OCI-LY7 (cell line): ENCODE results near the gene IRS1. TPM values are rescaled to one million over a fixed set of nuclear protein-coding genes. Genes with fewer than 3 reads are reported as not detected.

Experiments
- BruUV-seq: library from RNA; stranded (reverse); fragments of 400-500 nt; replicated peaks from 2 replicates; lab custom pipeline; 2021; lab: Mats Ljungman, UMichigan
- CTCF ChIA-PET: fragments of 300-600 bp; sonication (Branson Sonifier 250); formaldehyde crosslinking; loops from one replicate; lab custom pipeline; 2022; ENCODE audit warnings: antibody characterized with exemption; ENCODE audit not compliant: unreplicated experiment; lab: Charles Lee
- POLR2A ChIA-PET: fragments of 300-600 bp; sonication (Branson Sonifier 250); formaldehyde crosslinking; loops from one replicate; lab custom pipeline; 2022; ENCODE audit warnings: antibody characterized with exemption; lab: Charles Lee
- DNase-seq: peaks from one replicate; pipeline ENCODE4 v3.0.0-alpha.2; 2015; ENCODE audit warnings: low spot score
- H2AFZ ChIP-seq: fragments of 200-600 bp; sonication (generic), shearing (Covaris generic); 2 replicates; pipeline ENCODE4 v1.6.1; 2014; ENCODE audit warnings: mild to moderate bottlenecking, antibody characterized with exemption, low read length, moderate library complexity
- H3K27ac ChIP-seq: fragments of 200-600 bp; sonication (generic); 2 replicates; pipeline ENCODE4 v1.5.1; 2014; ENCODE audit warnings: mixed run types, low read depth, mild to moderate bottlenecking, moderate library complexity, low read length, inconsistent platforms; ENCODE audit not compliant: poor library complexity, severe bottlenecking
- H3K36me3 ChIP-seq: fragments of 200-600 bp; sonication (generic); 2 replicates; pipeline ENCODE4 v1.6.1; 2014; ENCODE audit warnings: mild to moderate bottlenecking, antibody characterized with exemption, low read length, moderate library complexity, mixed read lengths; ENCODE audit not compliant: insufficient read depth
- H3K4me1 ChIP-seq: fragments of 200-600 bp; sonication (generic); 2 replicates; pipeline ENCODE4 v1.5.1; 2014; ENCODE audit warnings: mild to moderate bottlenecking, low read length; ENCODE audit not compliant: insufficient read depth, poor library complexity, severe bottlenecking
- H3K4me2 ChIP-seq: fragments of 200-600 bp; sonication (generic); 2 replicates; pipeline ENCODE4 v1.6.1; 2014; ENCODE audit warnings: mild to moderate bottlenecking, low read length
- H3K4me3 ChIP-seq: fragments of 200-600 bp; sonication (generic); 2 replicates; pipeline ENCODE4 v1.5.1; 2014; ENCODE audit warnings: mild to moderate bottlenecking, low read depth, low read length; ENCODE audit not compliant: poor library complexity, severe bottlenecking
- H3K79me2 ChIP-seq: fragments of 200-600 bp; sonication (generic); 2 replicates; pipeline ENCODE4 v1.6.1; 2016; ENCODE audit warnings: low read depth, mild to moderate bottlenecking, low read length, moderate library complexity, mixed read lengths; ENCODE audit not compliant: insufficient read depth
- H3K9me2 ChIP-seq: fragments of 200-600 bp; sonication (generic); 2 replicates; pipeline ENCODE4 v1.6.1; 2016; ENCODE audit warnings: mild to moderate bottlenecking, low read length, mixed read lengths; ENCODE audit not compliant: insufficient read depth
- H3K9me3 ChIP-seq: fragments of 200-600 bp; sonication (generic); 2 replicates; pipeline ENCODE4 v1.6.1; 2014; ENCODE audit warnings: mild to moderate bottlenecking, mixed run types, low read length, mixed read lengths
- H4K20me1 ChIP-seq: fragments of 200-600 bp; sonication (generic); 2 replicates; pipeline ENCODE4 v1.6.1; 2014; ENCODE audit warnings: mild to moderate bottlenecking, antibody characterized with exemption, low read length, moderate library complexity, mixed read lengths; ENCODE audit not compliant: insufficient read depth
- EZH2phosphoT487 ChIP-seq: fragments of 200-600 bp; sonication (generic); IDR thresholded peaks from 2 replicates; pipeline ENCODE4 v1.6.1; 2018; ENCODE audit warnings: low read depth, borderline replicate concordance, mild to moderate bottlenecking, mixed run types, antibody characterized with exemption, low read length, moderate library complexity, mixed read lengths
- intact Hi-C: fragments of 100-400 bp; cut with micrococcal nuclease; formaldehyde crosslinking; loops from one replicate; pipeline ENCODE4 v1.10.0; 2022; ENCODE audit not compliant: unreplicated experiment
- total RNA-seq, 2 experiments: library from RNA; depleted of rRNA in 1 of 2; stranded (reverse); fragments of >200 nt in 1 of 2; shearing (Covaris generic) in 1 of 2; gene quantifications; 2 replicates each; pipeline ENCODE4 v1.2.3, GENCODE V29; 2014 to 2022
- TF ChIP-seq, protein P1 (sequence below): fragments of 200-600 bp; sonication (generic); conservative IDR thresholded peaks from 2 replicates; pipeline ENCODE4 v1.5.1; 2014; ENCODE audit warnings: mild to moderate bottlenecking, antibody characterized with exemption, low read length, moderate library complexity, mixed read lengths

IRS1 gene
- total RNA-seq, 2 experiments from 2014 or later, result 18.1 to 23.5 TPM

DNA sequence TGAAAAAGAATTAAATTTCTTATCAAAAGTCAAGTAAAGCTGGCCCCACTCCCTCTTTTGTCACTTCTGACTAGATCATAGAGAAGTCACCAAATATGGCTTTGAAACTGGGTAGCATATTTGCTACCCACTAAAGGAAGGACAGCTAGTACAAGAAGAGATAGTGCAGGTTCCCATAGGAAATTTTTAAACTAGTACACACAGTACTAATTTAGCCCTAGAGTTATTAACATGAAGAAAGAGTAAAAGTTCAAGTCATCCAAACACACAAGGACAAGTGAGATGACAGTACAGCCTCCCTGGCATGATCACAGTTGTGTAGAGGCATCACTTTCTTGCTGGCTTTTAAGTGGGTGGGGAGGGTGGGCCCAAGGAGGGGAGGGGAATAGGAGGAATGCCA lies 100.9 kb downstream of the IRS1 start:
- ChIA-PET CTCF (no interaction called here), POLR2A (interaction anchor here (0.6 kb wide), 1 partner anchor 1647 kb away, joined by 3 read pairs; no protein-coding TSS in a partner anchor)
- Histone ChIP-seq H3K27ac (no peak overlapping the region), H3K4me2 (no peak overlapping the region), H3K4me3 (no peak overlapping the region), H3K79me2 (no peaks in the 10 kb centered on the region), H3K36me3 (no peaks in the 10 kb centered on the region), H3K9me3 (no peaks in the 10 kb centered on the region), H4K20me1 (no peaks in the 10 kb centered on the region), H3K4me1 (no peaks in the 10 kb centered on the region), H2AFZ (no peak overlapping the region), H3K9me2 (no peaks in the 10 kb centered on the region)
- DNase-seq, result no peak
- intact Hi-C loops, result no loop called here
- no TSS peak for BruUV-seq
- TF ChIP-seq EZH2phosphoT487, result no peak
- TF ChIP-seq, protein P1, sequence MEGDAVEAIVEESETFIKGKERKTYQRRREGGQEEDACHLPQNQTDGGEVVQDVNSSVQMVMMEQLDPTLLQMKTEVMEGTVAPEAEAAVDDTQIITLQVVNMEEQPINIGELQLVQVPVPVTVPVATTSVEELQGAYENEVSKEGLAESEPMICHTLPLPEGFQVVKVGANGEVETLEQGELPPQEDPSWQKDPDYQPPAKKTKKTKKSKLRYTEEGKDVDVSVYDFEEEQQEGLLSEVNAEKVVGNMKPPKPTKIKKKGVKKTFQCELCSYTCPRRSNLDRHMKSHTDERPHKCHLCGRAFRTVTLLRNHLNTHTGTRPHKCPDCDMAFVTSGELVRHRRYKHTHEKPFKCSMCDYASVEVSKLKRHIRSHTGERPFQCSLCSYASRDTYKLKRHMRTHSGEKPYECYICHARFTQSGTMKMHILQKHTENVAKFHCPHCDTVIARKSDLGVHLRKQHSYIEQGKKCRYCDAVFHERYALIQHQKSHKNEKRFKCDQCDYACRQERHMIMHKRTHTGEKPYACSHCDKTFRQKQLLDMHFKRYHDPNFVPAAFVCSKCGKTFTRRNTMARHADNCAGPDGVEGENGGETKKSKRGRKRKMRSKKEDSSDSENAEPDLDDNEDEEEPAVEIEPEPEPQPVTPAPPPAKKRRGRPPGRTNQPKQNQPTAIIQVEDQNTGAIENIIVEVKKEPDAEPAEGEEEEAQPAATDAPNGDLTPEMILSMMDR, result no peak

DNA sequence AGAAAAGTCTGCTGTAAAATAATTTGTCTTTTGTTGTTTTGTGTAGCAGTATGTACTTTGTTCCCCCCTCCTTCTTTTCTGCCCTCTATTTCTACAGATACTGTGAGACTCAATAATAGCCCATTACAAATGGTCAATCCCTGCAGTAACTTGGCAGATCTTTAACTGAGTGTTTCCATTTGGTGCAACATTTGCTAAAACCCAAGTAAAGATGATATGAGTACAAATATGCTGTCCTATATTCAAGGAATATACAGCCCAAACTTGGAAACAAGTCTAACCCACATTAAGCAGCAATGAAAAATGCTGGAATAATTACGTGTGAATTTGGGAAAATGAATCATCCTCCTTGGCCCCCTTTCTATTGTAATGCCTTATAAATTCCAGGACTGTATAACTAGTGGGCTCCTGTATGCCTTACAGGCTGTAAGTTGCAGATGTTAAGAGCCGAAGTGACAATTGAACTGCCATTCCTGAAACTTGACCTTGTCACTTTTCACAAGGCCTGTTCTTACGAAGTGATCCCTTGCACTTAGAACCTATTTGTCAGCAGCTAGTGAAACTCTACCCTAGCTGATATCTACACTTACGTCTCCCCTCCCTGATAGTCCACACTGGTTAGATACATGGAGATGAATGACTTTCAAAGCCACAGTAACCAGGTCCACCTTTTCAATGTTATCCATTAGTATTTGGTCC lies 104.9 kb downstream of the IRS1 start:
- Histone ChIP-seq H3K79me2 (no peaks in the 10 kb centered on the region), H3K4me2 (no peak overlapping the region), H3K27ac (no peak overlapping the region), H4K20me1 (no peaks in the 10 kb centered on the region), H3K9me2 (no peaks in the 10 kb centered on the region), H2AFZ (no peak overlapping the region), H3K36me3 (no peaks in the 10 kb centered on the region), H3K4me3 (no peak overlapping the region), H3K9me3 (no peaks in the 10 kb centered on the region), H3K4me1 (no peaks in the 10 kb centered on the region)
- intact Hi-C loops, result loop anchor here (5.0 kb wide), 1 partner anchor 103 kb away; the partner anchor contains the start of gene IRS1
- no TSS peak for BruUV-seq
- ChIA-PET POLR2A (interaction anchor here (0.6 to 1.1 kb wide), 3 partner anchors 55 to 299 kb away, joined by 3 read pairs; no protein-coding TSS in a partner anchor), CTCF (no interaction called here)
- no peak for DNase-seq
- TF ChIP-seq, protein P1, result no peak
- TF ChIP-seq EZH2phosphoT487, result no peak

DNA sequence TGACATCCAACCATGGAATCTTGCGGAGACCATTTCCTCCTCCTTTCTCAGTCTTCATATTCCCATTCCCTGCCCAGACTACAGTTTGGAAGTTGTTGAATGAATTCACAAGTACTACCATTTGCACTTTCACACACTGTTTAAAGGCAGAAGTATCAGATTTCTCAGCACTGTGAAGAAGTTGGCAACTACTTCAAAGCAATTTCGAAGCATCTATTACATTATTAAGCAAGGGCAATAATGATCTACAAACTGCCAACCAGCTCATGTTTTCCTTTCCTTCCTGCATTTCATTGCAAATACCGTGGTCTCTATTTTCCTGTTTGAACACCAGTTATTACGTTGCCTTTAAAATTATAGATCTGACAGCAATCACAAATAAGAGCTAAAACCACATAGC lies 105.5 kb downstream of the IRS1 start:
- Histone ChIP-seq H3K4me1 (no peaks in the 10 kb centered on the region), H3K4me3 (no peak overlapping the region), H4K20me1 (no peaks in the 10 kb centered on the region), H2AFZ (no peak overlapping the region), H3K9me2 (no peaks in the 10 kb centered on the region), H3K79me2 (no peaks in the 10 kb centered on the region), H3K36me3 (no peaks in the 10 kb centered on the region), H3K4me2 (no peak overlapping the region), H3K27ac (no peak overlapping the region), H3K9me3 (no peaks in the 10 kb centered on the region)
- POLR2A ChIA-PET, result interaction anchor here (0.6 to 1.1 kb wide), 2 partner anchors 54 to 183 kb away, joined by 3 read pairs; no protein-coding TSS in a partner anchor
- no peak for DNase-seq
- CTCF ChIA-PET, result no interaction called here
- TF ChIP-seq EZH2phosphoT487, result no peak
- TF ChIP-seq, protein P1, result no peak
- BruUV-seq, result no TSS peak
- intact Hi-C loops, result loop anchor here (5.0 kb wide), 1 partner anchor 103 kb away; the partner anchor contains the start of gene IRS1
